Islet precursor cell (in vitro differentiated cells): ENCODE data around the gene NARS2.
"Not testable (repeated sequence)": the region's sequence is repeated elsewhere in the genome, so short reads cannot be mapped to it uniquely, and the experiment has no call there.

Experiments used
- DNase-seq: peaks from one replicate; pipeline ENCODE4 v3.0.0-alpha.2; 2018

Gene NARS2, protein sequence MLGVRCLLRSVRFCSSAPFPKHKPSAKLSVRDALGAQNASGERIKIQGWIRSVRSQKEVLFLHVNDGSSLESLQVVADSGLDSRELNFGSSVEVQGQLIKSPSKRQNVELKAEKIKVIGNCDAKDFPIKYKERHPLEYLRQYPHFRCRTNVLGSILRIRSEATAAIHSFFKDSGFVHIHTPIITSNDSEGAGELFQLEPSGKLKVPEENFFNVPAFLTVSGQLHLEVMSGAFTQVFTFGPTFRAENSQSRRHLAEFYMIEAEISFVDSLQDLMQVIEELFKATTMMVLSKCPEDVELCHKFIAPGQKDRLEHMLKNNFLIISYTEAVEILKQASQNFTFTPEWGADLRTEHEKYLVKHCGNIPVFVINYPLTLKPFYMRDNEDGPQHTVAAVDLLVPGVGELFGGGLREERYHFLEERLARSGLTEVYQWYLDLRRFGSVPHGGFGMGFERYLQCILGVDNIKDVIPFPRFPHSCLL

DNA sequence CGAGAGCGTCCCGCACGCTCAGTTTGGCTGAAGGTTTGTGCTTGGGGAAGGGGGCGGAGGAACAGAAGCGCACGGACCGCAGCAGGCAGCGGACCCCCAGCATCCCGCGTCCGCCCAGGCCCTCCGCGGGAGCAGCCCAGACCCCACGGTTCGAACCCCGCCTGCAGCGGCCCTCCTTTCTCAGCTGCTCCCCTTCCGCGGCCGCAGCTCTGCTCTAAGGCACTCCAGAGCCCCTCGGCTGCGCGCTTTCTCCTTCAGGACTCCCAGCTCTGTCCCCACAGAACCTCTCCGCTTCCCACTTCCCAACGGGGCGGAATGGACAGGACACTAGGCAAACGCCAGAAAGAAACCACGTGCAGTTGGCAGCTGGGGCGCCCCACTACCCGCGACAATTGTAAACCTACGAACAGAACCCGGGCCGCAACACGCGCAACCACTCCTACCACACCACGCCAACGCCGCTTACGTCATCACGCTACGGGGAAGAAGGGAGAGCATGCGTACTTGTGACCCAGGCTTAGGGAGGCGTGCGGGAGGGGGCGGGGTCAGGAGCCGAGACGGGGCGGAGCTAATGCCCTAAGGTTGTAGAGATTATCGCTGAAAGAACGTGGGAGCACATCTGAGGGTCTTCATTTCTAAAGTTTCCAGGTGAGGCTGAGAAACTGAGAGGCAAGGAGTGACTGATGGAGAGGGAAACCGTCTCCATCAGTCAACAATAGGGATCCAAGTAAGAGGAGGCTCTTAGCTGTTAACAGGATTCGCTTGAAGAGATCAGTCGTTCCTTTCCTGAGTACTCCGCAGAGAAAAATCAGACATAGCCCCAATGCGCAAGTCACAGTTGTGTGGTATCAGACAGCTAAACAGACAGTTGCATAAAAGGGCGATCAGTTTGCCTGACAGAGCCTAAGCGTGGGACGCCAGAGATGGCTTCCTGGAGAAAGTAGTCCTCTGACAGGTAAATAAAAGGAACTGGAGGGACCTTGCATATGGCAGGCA lies at the start of gene NARS2:
Gene NARS2 (minus strand): TSS at position 479 of the 996 bp plus-strand sequence. CDS start 376 bp downstream, at position 103.
- peak; percentile 98 for DNase-seq

DNA sequence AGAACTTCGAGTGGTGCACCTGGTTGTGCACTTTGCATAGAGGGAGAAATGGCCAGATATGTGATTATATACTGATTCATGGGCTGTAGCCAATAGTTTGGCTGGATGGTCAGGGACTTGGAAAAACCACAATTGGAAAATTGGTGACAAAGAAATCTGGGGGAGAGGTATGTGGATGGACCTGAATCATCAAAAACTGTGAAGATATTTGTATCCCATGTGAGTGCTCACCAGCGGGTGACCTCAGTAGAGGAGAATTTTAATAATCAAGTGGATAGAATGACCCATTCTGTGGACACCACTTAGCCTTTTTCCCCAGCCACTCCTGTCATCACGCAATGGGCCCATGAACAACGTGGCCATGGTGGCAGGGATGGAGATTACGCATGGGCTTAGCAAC lies 48.0 kb upstream of the NARS2 start:
- DNase-seq, result no peak

DNA sequence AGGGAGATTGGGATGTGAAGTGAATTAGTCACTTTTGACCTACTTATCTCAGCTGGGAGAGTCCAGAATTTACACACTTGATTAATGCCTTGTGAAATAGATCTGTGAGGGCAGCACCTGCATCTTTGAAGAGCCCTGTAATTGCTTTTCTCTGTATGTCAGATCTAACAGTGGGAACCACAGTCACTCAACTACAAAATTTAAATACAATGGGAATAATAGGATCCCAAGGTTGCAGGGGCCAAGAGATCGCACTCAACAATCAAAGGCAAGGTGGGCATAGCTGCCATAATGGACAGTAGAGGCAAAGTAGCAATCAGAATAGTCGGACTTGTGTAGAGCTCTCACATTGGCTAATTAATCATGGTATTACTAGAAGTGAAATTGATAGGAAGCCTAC lies 45.5 kb upstream of the NARS2 start:
- no peak for DNase-seq

DNA sequence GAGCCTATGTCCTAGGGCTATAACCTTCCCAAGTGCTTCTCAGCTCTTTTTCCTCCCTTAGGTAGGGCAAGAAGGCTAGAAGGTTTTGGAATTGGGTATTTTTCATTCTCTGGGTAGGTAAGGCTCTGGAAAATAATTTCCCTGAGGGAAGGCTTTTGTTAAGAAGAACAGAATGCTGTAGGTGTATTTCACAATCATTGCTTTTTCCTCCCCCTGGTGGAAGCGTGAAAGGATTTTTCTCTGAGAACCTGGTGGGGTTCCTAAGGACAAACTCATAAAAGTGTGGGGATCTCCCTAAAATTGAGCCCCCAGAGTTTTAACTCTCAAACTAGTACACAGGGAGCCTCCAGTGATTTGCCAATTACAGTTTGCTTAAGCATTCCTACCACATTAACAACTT lies 41.1 kb upstream of the NARS2 start:
- DNase-seq, result no peak

DNA sequence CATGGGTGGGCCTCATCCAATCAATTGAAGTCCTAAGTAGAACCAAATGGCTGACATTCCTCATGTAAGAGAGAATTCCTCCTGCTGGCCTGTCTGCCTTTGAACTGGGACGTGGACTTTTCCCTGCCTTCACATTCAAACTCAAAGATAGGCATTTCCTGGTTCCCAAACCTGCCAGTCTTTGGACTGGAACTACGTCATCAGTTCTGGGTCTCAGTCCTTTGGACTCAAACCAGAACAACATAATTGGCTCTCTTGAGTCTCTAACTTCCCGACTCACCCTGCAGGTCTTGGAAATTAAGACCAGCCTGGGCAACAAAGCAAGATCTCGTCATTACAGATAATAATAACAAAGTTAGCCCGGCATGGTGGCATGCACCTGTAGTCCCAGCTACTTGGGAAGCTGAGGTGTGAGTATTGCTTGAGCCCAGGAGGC lies 38.7 kb upstream of the NARS2 start:
- no peak for DNase-seq

DNA sequence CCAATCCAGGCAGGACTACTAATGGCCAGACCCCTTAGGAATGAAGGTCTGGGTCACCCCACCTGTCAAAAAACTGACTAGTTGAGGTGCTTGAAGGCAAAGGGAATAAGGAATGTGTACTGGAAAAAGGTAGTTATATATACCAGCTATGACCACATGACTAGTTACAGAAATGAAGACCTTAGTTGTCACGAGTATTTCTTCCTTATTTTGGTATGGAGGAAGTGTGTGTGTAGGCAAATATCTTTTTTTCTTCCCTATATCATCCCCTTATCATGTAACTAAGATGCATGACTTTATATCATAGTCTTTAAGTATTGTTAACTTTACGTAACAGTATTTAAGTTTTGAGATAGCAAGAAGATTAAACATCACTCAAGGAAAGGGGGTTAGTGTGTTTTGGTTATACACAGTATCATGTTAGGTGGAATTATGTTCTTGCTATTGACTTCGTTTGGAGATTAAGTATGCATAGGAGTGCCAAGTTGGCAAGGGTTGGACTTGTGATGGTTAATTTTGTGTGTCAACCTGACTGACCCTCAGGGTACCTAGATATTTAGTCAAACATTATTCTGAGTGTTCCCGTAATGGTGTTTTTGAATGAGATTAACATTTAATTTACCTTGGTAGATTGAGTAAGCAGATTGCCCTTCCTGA lies 38.2 kb upstream of the NARS2 start:
- DNase-seq, result no peak

DNA sequence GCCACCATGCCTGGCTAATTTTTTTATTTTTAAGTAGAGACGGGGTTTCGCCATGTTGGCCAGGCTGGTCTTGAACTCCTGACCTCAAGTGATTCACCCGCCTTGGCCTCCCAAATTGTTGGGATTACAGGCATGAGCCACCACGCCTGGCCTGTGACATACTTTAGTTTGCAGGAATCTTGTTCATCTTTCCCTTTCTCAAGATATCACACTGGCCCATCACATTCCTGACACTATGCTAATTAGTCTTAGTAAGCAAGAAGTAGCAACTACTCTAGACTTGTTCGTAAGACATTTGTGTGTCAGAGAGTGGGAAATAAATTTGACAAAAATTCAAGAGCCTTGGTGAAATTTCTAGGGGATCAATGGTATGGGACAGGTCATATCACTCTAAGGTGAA lies 34.7 kb upstream of the NARS2 start:
- DNase-seq, result not testable (repeated sequence)

DNA sequence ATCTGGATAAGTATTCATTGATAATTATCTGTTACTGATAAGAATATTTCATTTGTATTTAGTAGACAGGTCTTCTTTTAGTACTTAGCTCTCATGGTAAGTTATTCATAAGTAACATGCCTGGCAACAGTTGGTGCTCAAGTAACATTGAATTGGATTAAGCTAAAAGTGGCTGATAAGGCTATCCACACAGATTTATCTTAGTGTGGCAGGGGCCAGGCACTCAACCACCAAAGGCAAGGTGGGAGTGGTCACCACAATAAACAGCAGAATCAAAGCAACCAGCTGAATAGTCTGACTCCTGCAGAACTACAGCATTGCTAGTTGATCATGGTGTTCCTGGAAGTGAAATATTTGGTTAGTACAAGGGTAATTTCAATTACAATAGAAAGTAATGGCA lies 33.0 kb upstream of the NARS2 start:
- DNase-seq, result no peak

DNA sequence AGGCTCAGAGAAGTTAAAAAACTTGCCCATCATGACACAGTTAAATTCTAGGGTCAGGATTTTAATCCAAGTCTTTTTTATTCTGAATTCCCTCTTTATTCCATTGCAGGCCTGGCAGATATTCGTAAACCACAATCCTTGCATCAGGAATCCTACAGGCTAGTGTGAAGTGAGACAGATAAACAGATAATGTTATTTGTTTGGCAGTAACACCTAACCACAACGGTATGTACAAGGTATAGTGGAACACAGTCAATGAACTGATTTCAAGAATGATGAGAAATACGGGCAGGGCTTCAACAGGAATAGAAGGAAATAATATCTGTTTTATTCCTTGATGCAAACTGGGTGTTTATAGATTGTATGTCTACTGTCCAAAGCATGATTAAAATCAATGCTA lies 32.0 kb upstream of the NARS2 start:
- no peak for DNase-seq

DNA sequence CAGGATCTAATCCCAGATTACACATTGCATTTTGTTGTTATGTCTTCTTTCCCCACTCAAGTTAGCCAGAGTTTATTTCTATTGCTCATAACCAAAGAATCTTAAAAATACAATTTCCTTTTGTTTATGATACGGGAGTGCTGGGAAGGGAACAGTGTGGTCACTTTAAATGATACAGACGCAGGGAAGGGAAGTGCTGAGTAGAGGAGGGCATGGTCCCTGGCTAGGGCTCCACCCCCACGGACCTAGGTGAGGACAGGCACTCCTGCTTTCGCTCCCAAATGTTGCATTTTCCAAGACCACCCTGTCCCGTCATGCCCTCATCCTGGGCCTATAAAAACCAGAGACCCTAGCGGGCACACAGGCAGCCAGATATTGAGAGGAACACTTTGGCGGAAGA lies 30.6 kb upstream of the NARS2 start:
- DNase-seq, result no peak

DNA sequence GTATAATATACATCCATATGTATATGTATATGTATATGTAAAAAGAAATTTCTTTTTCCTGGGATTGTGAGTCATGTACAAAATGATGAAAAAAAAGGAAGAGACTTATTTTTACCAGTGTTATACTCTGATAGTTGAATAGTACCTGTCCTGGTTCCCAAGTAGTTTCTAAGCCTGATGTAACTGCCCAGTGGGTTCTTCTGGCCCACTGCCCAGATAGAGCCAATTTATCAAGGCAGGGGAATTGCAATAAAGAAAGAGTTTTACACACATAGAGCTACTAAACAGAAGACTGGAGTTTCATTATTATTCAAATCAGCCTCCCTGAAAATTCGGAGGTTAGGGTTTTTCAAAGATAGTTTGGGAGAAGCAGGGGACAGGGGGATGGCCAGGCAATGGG lies 29.1 kb upstream of the NARS2 start:
- DNase-seq, result no peak

DNA sequence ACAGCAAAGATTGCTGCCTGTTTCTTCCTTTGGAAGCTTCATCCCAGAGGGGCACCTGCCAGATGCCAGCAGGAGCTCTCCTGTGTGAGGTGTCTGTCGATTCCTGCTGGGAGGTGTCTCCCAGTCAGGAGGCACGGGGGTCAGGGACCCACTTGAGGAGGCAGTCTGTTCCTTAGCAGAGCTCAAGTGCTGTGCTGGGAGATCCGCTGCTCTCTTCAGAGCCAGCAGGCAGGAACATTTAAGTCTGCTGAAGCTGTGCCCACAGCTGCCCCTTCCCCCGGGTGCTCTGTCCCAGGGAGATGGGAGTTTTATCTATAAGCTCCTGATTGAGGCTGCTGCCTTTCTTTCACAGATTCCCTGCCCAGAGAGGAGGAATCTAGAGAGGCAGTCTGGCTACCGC lies 28.1 kb upstream of the NARS2 start:
- DNase-seq, result not testable (repeated sequence)

DNA sequence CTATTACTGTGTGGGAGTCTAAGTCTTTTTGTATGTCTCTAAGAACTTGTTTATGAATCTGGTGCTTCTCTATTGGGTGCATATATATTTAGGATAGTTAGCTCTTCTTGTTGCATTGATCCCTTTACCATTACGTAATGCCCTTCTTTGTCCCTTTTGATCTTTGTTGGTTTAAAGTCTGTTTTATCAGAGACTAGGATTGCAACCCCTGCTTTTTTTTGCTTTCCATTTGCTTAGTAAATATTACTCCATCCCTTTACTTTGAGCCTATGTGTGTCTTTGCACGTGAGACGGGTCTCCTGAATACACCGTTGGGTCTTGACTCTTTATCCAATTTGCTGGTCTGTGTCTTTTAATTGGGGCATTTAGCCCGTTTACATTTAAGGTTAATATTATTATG lies 26.4 kb upstream of the NARS2 start:
- not testable (repeated sequence) for DNase-seq

DNA sequence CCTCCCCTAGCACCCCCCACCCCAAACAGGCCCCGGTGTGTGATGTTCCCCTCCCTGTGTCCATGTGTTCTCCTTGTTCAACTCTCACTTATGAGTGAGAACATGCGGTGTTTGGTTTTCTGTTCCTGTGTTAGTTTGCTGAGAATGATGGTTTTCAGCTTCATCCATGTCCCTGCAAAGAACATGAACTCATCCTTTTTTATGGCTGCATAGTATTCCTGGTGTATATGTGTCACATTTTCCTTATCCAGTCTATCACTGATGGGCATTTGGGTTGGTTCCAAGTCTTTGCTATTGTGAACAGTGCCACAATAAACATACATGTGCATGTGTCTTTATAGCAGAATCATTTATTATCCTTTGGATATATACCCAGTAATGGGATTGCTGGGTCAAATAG lies 22.9 kb upstream of the NARS2 start:
- not testable (repeated sequence) for DNase-seq

DNA sequence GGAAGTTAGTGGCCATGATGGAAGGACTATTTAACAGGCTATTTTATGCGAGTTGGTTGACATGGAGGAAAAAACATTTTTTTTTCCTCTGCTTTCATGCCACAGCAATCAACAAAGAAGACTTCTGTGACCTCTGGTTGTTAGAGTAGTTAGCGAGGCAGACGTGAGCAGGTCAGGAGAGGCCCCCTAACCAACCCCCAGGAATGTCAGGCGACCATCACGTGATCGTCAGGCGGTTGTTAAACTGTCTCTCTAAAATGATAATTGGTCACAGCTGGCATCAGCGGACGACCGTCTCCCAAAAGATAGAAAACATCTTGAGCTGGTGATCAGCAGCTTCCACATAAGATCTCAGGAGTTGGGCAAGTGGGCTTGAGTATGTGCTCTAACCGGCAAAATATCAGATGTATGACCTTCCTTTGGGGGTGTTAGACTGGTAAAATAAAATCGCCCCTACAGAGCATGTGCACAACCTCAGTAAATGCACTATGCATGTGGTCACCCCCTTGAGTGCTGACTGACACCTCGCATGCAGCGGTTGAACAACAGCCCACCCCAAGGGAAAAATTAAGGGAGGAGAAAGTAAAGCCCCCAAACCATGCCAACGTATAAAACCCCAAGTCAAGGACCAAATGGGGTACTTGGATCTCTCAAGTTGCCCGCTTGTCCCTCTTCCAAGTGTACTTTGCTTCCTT lies 20.9 kb upstream of the NARS2 start:
- DNase-seq, result peak; percentile 65

DNA sequence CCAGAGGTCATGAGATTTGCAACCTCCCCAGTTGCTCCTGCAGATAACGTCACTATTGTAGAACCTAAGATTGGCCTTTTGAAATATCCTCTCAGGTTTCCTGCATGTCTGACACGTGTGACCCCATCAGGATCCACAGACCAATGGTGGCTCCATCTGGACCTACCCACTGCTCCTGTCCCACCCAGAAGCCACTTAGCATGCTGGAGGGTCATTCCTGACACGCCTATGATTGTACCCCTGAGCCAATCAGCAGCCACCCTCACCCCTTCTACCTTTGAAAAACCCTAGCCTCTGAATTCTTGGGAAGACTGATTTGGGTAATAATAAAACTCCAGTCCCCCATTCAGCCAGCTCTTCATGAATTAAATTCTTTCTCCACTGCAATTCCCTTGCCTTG lies 20.1 kb upstream of the NARS2 start:
- DNase-seq, result no peak

DNA sequence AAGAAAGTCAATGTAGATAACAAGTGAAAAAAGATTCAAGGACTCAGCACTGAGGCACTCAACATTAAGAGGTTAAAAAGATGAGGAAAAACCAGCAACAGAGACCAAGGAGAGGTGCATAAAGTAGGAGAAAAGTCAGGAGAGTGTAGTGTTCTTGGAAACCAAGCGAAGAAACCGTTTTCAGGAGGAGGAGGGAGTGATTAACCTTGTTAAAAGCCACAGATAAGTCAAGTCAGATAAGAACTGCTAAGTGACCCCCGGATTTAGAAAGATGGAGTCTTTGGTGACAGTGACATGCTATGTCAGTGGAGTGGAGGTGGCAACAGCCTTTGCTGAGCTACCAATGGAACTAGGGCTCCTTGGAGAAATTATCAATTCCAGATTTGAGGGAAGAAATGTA lies 13.9 kb upstream of the NARS2 start:
- no peak for DNase-seq

DNA sequence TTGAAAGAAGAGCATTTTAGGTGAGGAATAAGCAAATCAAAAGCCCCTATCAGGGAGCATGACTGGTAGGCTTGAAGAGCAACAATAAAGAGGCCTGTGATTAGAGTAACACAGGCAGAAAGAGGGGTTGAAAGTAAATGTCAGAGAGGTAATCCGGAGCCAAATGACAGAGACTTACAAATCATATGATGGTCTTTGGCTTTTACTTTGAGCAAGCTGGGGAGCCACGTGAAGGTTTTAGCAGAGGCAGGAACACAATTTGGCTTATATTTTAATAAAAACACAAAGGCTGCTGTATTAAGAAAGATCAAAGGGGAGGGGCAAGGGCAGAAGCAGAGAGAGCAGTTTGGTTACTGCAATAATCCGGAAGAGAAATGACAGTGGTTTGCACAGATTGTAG lies 12.8 kb upstream of the NARS2 start:
- no peak for DNase-seq

DNA sequence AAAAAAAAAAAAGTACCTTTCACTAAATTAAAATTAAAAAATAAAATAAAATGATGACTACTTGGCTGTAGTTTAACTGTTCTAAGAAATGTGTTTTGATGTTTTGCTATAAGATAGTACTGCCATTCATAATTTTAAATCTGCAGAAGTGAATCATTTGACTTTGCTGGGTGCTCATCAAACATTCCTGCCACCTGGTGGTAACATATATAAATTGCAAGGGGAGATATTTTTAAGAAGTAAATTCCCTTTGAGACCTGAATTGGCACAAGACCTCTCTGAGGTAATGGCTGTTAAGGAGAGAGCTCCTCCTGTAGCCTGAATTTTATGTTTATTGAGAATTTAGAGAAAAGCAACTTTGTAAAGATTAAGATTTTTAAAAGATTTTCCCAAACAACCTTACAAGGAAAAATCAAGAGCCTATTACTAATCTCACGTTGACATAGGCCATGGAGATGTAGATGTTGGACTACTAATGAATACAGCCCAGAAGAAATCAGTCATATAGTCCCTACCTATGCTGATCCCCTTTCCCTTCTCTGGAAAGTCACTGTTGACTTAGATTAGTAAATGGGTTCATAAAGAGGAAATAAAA lies 11.9 kb upstream of the NARS2 start:
- no peak for DNase-seq

DNA sequence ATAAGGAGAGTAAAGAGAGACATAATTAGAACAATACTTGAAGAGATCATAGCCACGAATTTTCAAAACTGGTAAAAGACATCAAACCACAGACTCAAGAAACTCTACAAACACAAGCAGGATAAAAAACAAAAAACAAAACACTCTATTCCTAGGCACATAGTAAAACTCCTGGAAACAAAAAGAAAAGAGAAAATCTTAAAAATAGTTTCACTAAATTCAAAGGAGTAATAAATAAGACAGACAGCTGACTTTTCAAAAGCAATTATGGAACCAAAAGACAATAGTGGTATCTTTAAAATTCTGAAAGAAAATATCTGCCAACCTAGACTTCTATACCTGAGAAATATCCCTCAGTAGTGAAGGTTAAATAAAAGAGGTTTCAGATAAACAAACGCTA lies 9.2 kb upstream of the NARS2 start:
- no peak for DNase-seq

DNA sequence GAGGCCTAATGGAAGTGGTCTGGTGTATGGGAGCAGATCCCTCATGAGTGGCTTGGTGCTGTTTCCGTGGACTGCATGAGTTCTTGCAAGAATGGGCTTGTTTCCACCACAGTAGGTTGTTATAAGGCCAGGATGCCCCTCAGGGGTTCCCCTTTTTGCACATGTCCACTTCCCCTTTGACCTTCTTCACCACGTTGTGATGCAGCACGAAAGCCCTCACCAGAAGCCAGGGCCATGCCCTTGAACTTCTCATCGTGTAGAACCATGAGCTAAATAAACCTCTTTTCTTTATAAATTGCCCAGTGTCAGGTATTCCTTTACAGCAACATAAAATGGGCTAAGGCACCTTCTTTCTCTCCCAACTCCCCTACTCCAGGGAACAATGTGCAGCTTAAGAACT lies 2.8 kb upstream of the NARS2 start:
- no peak for DNase-seq

DNA sequence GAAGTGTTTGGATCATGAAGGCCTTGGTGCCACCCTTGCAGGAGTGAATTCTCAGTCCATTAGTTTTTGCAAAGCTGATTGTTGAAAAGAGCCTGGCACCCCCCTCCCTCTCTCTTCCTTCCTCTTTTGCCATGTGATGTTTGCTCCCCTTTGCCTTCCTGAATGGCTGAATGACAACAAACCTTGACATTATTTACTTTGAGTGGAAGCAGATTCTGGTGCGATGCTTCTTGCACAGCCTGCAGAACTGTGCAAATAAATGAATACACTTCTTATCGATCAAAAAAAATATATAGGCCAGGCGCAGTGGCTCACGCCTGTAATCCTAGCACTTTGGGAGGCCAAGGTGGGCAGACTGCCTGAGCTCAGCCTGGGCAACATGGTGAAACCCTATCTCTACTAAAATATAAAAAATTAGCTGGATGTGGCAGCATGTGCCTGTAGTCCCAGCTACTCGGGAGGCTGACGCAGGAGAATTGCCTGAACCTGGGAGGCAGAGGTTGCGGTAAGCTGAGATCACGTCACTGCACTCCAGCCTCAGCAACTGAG lies 2.0 kb upstream of the NARS2 start:
- no peak for DNase-seq
